GM12865 (cell line): Measurements from ENCODE around the gene PEX5.

Source experiments
- DNase-seq: peaks from one replicate; pipeline ENCODE4 v3.0.0; 2010; ENCODE audit warnings: low read depth
- H3K4me3 ChIP-seq: 2 replicates; pipeline ENCODE4 v1.5.1; 2011; ENCODE audit warnings: mild to moderate bottlenecking, low read depth, low read length, control low read depth
- CTCF ChIP-seq: IDR thresholded peaks from 2 replicates; pipeline ENCODE4 v1.5.1; 2011; ENCODE audit warnings: low read length, control low read depth, low read depth, inconsistent platforms; ENCODE audit not compliant: insufficient read depth; ENCODE audit errors: missing control alignments

The PEX5 gene

GRCh38 chr12:7197841-7198240 lies 8.4 kb downstream of the PEX5 start:
- no peak for TF ChIP-seq CTCF

GRCh38 chr12:7203109-7203508 lies 13.6 kb downstream of the PEX5 start:
- no peak for TF ChIP-seq CTCF
- no peak for DNase-seq

More at GRCh38 chr12:7197841-7198240, 8.4 kb downstream of the PEX5 start:
- no peak for DNase-seq
- no peak overlapping the region for H3K4me3 ChIP-seq

GRCh38 chr12:7205091-7205490 lies 15.6 kb downstream of the PEX5 start:
- DNase-seq = no peak
- no peak for TF ChIP-seq CTCF
- no peak overlapping the region for H3K4me3 ChIP-seq

More at GRCh38 chr12:7203109-7203508, 13.6 kb downstream of the PEX5 start:
- no peak overlapping the region for H3K4me3 ChIP-seq

GRCh38 chr12:7206691-7207090 lies 17.2 kb downstream of the PEX5 start:
- no peak overlapping the region for H3K4me3 ChIP-seq
- TF ChIP-seq CTCF = no peak
- no peak for DNase-seq

GRCh38 chr12:7207866-7208625 lies 18.6 kb downstream of the PEX5 start:
- no peak overlapping the region for H3K4me3 ChIP-seq
- DNase-seq = no peak
- no peak for TF ChIP-seq CTCF

GRCh38 chr12:7209958-7210357 lies 20.5 kb downstream of the PEX5 start:
- TF ChIP-seq CTCF = no peak
- no peak overlapping the region for H3K4me3 ChIP-seq
- DNase-seq = no peak
